Testis (tissue), 3 donors: ENCODE measurements around the gene IL17REL. TPM values are rescaled to one million over a fixed set of nuclear protein-coding genes. Genes with fewer than 3 reads are reported as not detected.
A peak's percentile ranks its signal among the peaks of the same experiment; 100 is the strongest.

Experiments
- DNase-seq: peaks from one replicate; pipeline ENCODE4 v3.0.0-alpha.2; 2019
- H3K27ac ChIP-seq, 2 donors: fragments of 200-600 bp; sonication (generic); one replicate each; pipeline ENCODE4 v1.5.1; 2019
- H3K27me3 ChIP-seq: fragments of 200-600 bp; sonication (generic); one replicate; pipeline ENCODE4 v1.5.1; 2019
- H3K36me3 ChIP-seq: fragments of 200-600 bp; sonication (generic); one replicate; pipeline ENCODE4 v1.5.1; 2017; ENCODE audit warnings: low read depth; ENCODE audit errors: missing control alignments
- H3K4me1 ChIP-seq: fragments of 200-600 bp; sonication (generic); one replicate; pipeline ENCODE4 v1.5.1; 2019
- H3K4me3 ChIP-seq, 2 donors: fragments of 200-600 bp; sonication (generic); one replicate each; pipeline ENCODE4 v1.5.1; 2017 to 2019
- H3K9me3 ChIP-seq: fragments of 200-600 bp; sonication (generic); one replicate; pipeline ENCODE4 v1.5.1; 2017
- CTCF ChIP-seq, 3 experiments: fragments of 450-650 bp in 2 of 3; fragments of 200-600 bp in 1 of 3; sonication (generic) in 1 of 3; IDR thresholded peaks; one replicate each; pipeline ENCODE4 v1.5.1; 2016 to 2019; ENCODE audit warnings: antibody characterized with exemption in 3 of 3, mild to moderate bottlenecking in 2 of 3, moderate library complexity in 1 of 3
- POLR2A ChIP-seq: fragments of 450-650 bp; IDR thresholded peaks from one replicate; pipeline ENCODE4 v1.6.1; 2017; ENCODE audit warnings: antibody characterized with exemption, mild to moderate bottlenecking, moderate library complexity
- WGBS, 2 donors: methylation state at CpG; one replicate each; pipeline ENCODE4 v1.1.5; 2018; 5-methylcytosine and 5-hydroxymethylcytosine counted together
- intact Hi-C: fragments of 100-400 bp; cut with DNase I; formaldehyde crosslinking; loops from one replicate; pipeline ENCODE4 v1.15.1; 2023; ENCODE audit warnings: low total_unique reads
- polyA plus RNA-seq: library from polyadenylated mRNA; stranded (reverse); fragments of 350-450 nt; fragmentation: Illumina TruSeq; extraction: RNeasy Lipid Tissue Mini Kit (QIAGEN cat#74804); gene quantifications from one replicate; pipeline ENCODE4 v1.2.3, GENCODE V29; 2014; ENCODE audit warnings: low read depth, low replicate concordance; ENCODE audit not compliant: insufficient read depth
- total RNA-seq, 2 donors: library from RNA; depleted of rRNA; stranded (reverse); fragments of >200 nt; gene quantifications; one replicate each; pipeline ENCODE4 v1.2.3, GENCODE V29; 2016

The IL17REL gene
- total and polyA plus RNA-seq, 3 donors from 2014 or later = 0.25 to 0.55 (median 0.30) TPM

- 64 to 85% methylated on average over 5 to 7 of the region's 7 CpGs for WGBS, 2 donors
- H3K9me3 ChIP-seq = no peaks in the 10 kb centered on the region
- H3K4me3 ChIP-seq = no peak overlapping the region
- no peak overlapping the region for H3K27ac ChIP-seq
- H3K4me1 ChIP-seq = no peaks in the 10 kb centered on the region
- no peaks in the 10 kb centered on the region for H3K36me3 ChIP-seq
- TF ChIP-seq CTCF (IDR thresholded peaks at IDR 0.05) = no peak
- no peak for TF ChIP-seq POLR2A
- intact Hi-C loops = no loop called here
- no peak for DNase-seq
- no peaks in the 10 kb centered on the region for H3K27me3 ChIP-seq
Observed at GRCh38 chr22:50059881-50060262, 47.3 kb upstream of the IL17REL start.

- no peak for DNase-seq
- intact Hi-C loops = no loop called here
- Histone ChIP-seq H3K4me1 (no peaks in the 10 kb centered on the region), H3K27me3 (no peaks in the 10 kb centered on the region), H3K36me3 (no peaks in the 10 kb centered on the region), H3K4me3 (peak overlapping the region; percentile 38 to 39), H3K27ac (no peak overlapping the region), H3K9me3 (no peaks in the 10 kb centered on the region)
- TF ChIP-seq CTCF (IDR thresholded peaks at IDR 0.05) (no peak), POLR2A (no peak)
- 13 to 17% methylated on average over 26 to 29 of the region's 31 CpGs for WGBS, 2 donors
Observed at GRCh38 chr22:50058906-50059880, 46.6 kb upstream of the IL17REL start.

- intact Hi-C loops = no loop called here
- Histone ChIP-seq H3K36me3 (no peaks in the 10 kb centered on the region), H3K27me3 (no peaks in the 10 kb centered on the region), H3K4me1 (no peaks in the 10 kb centered on the region), H3K9me3 (no peaks in the 10 kb centered on the region), H3K4me3 (peak within 1 kb of the TSS; percentile 38 to 39), H3K27ac (no peak within 1 kb of the TSS)
- no peak for TF ChIP-seq POLR2A
- TF ChIP-seq CTCF (IDR thresholded peaks at IDR 0.05) = no peak
- no peak for DNase-seq
- WGBS, 2 donors = 3 to 8% methylated on average over 5 to 63 of the region's 102 CpGs
Observed at GRCh38 chr22:50058061-50058905, 45.7 kb upstream of the IL17REL start, which contains the start of gene TTLL8. Gene TTLL8, minus strand, starts transcription at chr22:50058298.

- Histone ChIP-seq H3K9me3 (no peaks in the 10 kb centered on the region), H3K4me3 (no peak overlapping the region), H3K27ac (no peak overlapping the region), H3K36me3 (no peaks in the 10 kb centered on the region), H3K4me1 (no peaks in the 10 kb centered on the region), H3K27me3 (no peaks in the 10 kb centered on the region)
- intact Hi-C loops = no loop called here
- DNase-seq = no peak
- TF ChIP-seq POLR2A = no peak
- TF ChIP-seq CTCF (IDR thresholded peaks at IDR 0.05) = no peak
- 62 to 74% methylated on average over 13 of the region's 14 CpGs for whole genome bisulfite sequencing, 2 donors
Observed at GRCh38 chr22:50057278-50058060, 44.9 kb upstream of the IL17REL start.
